ENCODE measurements around the gene NIPAL1. TPM values are rescaled to one million over a fixed set of nuclear protein-coding genes. Genes with fewer than 3 reads are reported as not detected.

Gene NIPAL1
- polyA plus RNA-seq, 4 donors, result 2.2 to 37.4 (median 4.4) TPM

DNA sequence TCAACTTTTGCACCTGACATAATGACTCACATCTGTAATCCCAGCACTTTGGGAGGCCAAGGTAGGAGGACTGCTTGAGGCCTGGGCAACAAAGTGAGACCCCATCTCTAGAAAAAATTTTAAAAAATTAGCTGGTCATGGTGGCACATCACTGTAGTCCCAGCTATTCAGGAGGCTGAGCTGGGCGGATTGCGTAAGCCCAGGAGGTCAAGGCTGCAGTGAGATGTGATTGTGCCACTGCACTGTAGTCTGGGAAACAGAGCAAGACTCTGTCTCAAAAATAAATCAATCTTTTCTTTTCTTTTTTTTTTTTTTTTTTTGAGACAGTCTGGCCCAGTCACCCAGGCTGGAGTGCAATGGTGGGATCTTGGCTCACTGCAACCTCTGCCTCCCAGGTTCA, 52.5 kb downstream of the NIPAL1 start:
- DNase-seq, result no peak
- FAIRE-seq, result no peak
- Histone ChIP-seq H3K27me3 (ENCODE audit: control insufficient read depth in 3 of 3, insufficient read depth in 3 of 3, low read length in 3 of 3) (no peaks in the 10 kb centered on the region), H3K9me3 (ENCODE audit: control insufficient read depth in 2 of 2, insufficient read depth in 1 of 2, low read depth in 1 of 2, low read length in 1 of 2) (no peaks in the 10 kb centered on the region), H3K36me3 (ENCODE audit: control insufficient read depth in 3 of 3, insufficient read depth in 2 of 3, low read depth in 1 of 3, low read length in 3 of 3) (no peaks in the 10 kb centered on the region), H3K27ac (ENCODE audit: low read depth in 1 of 3, low read length in 2 of 3) (no peak overlapping the region), H3K4me1 (ENCODE audit: control insufficient read depth in 3 of 3, insufficient read depth in 2 of 3, low read depth in 1 of 3, low read length in 2 of 3) (peaks cover 0 to 4% (median 0%) of the 10 kb centered on the region in 3 donors), H3K4me3 (ENCODE audit: low read depth in 1 of 3, low read length in 3 of 3) (no peak overlapping the region)
- WGBS, 3 donors, result 48 to 71% (median 70%) methylated on average over 2 of the region's 2 CpGs

DNA sequence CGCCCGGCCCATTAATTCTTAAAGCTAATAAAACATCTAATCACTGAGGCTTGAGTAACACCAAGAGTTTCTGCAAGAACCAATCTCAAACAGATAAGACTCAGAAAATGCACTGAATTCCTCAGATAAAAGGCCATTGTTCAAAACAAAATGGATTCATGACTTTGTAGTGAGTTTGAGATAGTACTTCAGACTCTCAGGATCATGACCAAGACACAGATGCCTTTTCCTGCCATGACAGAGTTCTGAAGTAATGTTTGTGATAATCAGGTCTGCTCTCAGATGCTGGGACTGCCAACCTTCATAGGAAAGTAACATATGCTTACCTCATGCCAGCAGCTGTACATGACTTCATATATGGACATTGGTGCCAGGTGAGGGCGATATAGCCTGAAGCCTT, 54.6 kb downstream of the NIPAL1 start:
- Histone ChIP-seq H3K36me3 (ENCODE audit: control insufficient read depth in 3 of 3, insufficient read depth in 2 of 3, low read depth in 1 of 3, low read length in 3 of 3) (no peaks in the 10 kb centered on the region), H3K4me3 (ENCODE audit: low read depth in 1 of 3, low read length in 3 of 3) (no peak overlapping the region), H3K4me1 (ENCODE audit: control insufficient read depth in 3 of 3, insufficient read depth in 2 of 3, low read depth in 1 of 3, low read length in 2 of 3) (peaks cover 0 to 4% (median 0%) of the 10 kb centered on the region in 3 donors), H3K27me3 (ENCODE audit: control insufficient read depth in 3 of 3, insufficient read depth in 3 of 3, low read length in 3 of 3) (no peaks in the 10 kb centered on the region), H3K27ac (ENCODE audit: low read depth in 1 of 3, low read length in 2 of 3) (peak overlapping the region in 2 of 3 donors; percentile 55 to 58), H3K9me3 (ENCODE audit: control insufficient read depth in 2 of 2, insufficient read depth in 1 of 2, low read depth in 1 of 2, low read length in 1 of 2) (no peaks in the 10 kb centered on the region)
- no peak for FAIRE-seq
- 35 to 62% (median 55%) methylated on average over 3 of the region's 3 CpGs for WGBS, 3 donors
- peak; percentile 56 to 81 for DNase-seq

DNA sequence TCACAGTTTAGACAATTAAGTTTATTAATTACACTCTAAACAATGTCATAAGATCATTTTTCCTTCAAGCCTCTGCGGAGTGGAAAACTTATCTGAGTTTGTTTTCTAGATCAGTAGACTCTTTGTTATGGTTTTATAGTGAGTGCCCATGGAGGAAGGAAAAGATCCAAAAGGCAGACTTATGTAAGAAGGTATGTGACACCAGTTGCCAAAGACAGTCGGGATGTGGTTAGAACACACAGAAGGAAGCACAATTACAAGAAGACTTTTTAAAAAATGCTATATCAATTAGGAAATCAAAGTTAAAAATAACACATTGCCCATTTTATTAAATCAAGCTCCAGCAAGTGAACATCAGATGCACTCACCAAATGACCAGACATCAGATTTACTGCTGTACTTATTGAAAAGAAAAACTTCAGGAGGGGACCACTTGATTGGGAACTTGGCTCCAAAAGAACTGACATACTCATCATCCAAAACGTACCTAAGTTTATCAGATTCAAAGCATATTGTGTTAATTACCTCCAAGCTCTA, 57.1 kb downstream of the NIPAL1 start:
- FAIRE-seq, result no peak
- 50 to 67% (median 54%) methylated on average over 3 of the region's 3 CpGs for WGBS, 3 donors
- Histone ChIP-seq H3K4me1 (ENCODE audit: control insufficient read depth in 3 of 3, insufficient read depth in 2 of 3, low read depth in 1 of 3, low read length in 2 of 3) (peaks cover 0 to 4% (median 0%) of the 10 kb centered on the region in 3 donors), H3K36me3 (ENCODE audit: control insufficient read depth in 3 of 3, insufficient read depth in 2 of 3, low read depth in 1 of 3, low read length in 3 of 3) (no peaks in the 10 kb centered on the region), H3K27ac (ENCODE audit: low read depth in 1 of 3, low read length in 2 of 3) (no peak overlapping the region), H3K27me3 (ENCODE audit: control insufficient read depth in 3 of 3, insufficient read depth in 3 of 3, low read length in 3 of 3) (no peaks in the 10 kb centered on the region), H3K4me3 (ENCODE audit: low read depth in 1 of 3, low read length in 3 of 3) (no peak overlapping the region), H3K9me3 (ENCODE audit: control insufficient read depth in 2 of 2, insufficient read depth in 1 of 2, low read depth in 1 of 2, low read length in 1 of 2) (no peaks in the 10 kb centered on the region)
- no peak for DNase-seq

DNA sequence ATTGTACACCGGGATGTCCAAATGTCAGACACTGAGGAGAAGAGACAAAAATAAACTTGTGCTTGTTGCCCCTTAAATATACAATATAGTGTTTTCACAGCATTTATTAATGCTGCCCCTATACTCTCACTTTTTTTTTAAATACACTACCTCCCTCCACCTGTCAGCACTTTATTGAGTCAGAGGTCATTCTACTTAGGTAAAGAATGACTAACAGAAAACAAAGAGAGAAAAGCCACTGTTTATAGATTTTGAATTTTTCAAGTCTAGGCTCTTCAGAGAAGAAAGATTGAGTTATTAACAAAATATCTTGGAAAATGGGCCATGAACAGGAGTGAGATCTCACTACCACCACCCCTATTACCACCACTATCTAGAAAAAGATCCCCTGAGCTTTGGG, 58.1 kb downstream of the NIPAL1 start:
- H3K9me3 ChIP-seq (ENCODE audit: control insufficient read depth in 2 of 2, insufficient read depth in 1 of 2, low read depth in 1 of 2, low read length in 1 of 2), result no peaks in the 10 kb centered on the region
- WGBS, 3 donors, result 79 to 100% (median 90%) methylated on average over 1 of the region's 1 CpG
- peaks cover 0 to 4% (median 0%) of the 10 kb centered on the region in 3 donors for H3K4me1 ChIP-seq (ENCODE audit: control insufficient read depth in 3 of 3, insufficient read depth in 2 of 3, low read depth in 1 of 3, low read length in 2 of 3)
- no peak overlapping the region for H3K4me3 ChIP-seq (ENCODE audit: low read depth in 1 of 3, low read length in 3 of 3)
- no peaks in the 10 kb centered on the region for H3K36me3 ChIP-seq (ENCODE audit: control insufficient read depth in 3 of 3, insufficient read depth in 2 of 3, low read depth in 1 of 3, low read length in 3 of 3)
- no peak for FAIRE-seq
- DNase-seq, result no peak
- H3K27ac ChIP-seq (ENCODE audit: low read depth in 1 of 3, low read length in 2 of 3), result no peak overlapping the region
- H3K27me3 ChIP-seq (ENCODE audit: control insufficient read depth in 3 of 3, insufficient read depth in 3 of 3, low read length in 3 of 3), result no peaks in the 10 kb centered on the region

DNA sequence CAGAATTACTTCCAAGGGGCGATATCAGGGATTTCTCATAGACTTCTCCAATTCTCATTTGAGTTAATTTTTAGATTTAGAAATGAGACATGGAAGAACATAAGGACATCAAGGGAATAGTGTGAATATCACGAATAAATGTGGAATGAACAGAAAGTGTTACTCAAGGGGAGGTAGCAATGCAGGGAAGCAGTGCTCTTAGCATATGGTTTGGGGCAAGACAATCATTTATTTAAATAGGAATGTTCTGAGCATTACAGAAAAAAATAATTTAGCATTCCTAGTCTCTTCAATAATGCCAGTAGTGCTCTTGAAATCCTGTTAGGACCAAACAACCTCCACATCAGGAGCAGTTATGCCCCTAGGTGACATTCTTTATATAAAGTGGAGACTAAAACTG, 61.9 kb downstream of the NIPAL1 start:
- no peaks in the 10 kb centered on the region for H3K4me1 ChIP-seq (ENCODE audit: control insufficient read depth in 3 of 3, insufficient read depth in 2 of 3, low read depth in 1 of 3, low read length in 2 of 3)
- H3K4me3 ChIP-seq (ENCODE audit: low read depth in 1 of 3, low read length in 3 of 3), result no peak overlapping the region
- H3K36me3 ChIP-seq (ENCODE audit: control insufficient read depth in 3 of 3, insufficient read depth in 2 of 3, low read depth in 1 of 3, low read length in 3 of 3), result no peaks in the 10 kb centered on the region
- FAIRE-seq, result no peak
- no peak overlapping the region for H3K27ac ChIP-seq (ENCODE audit: low read depth in 1 of 3, low read length in 2 of 3)
- DNase-seq, result no peak
- no peaks in the 10 kb centered on the region for H3K9me3 ChIP-seq (ENCODE audit: control insufficient read depth in 2 of 2, insufficient read depth in 1 of 2, low read depth in 1 of 2, low read length in 1 of 2)
- H3K27me3 ChIP-seq (ENCODE audit: control insufficient read depth in 3 of 3, insufficient read depth in 3 of 3, low read length in 3 of 3), result no peaks in the 10 kb centered on the region
- 74 to 95% (median 86%) methylated on average over 2 of the region's 2 CpGs for WGBS, 3 donors

DNA sequence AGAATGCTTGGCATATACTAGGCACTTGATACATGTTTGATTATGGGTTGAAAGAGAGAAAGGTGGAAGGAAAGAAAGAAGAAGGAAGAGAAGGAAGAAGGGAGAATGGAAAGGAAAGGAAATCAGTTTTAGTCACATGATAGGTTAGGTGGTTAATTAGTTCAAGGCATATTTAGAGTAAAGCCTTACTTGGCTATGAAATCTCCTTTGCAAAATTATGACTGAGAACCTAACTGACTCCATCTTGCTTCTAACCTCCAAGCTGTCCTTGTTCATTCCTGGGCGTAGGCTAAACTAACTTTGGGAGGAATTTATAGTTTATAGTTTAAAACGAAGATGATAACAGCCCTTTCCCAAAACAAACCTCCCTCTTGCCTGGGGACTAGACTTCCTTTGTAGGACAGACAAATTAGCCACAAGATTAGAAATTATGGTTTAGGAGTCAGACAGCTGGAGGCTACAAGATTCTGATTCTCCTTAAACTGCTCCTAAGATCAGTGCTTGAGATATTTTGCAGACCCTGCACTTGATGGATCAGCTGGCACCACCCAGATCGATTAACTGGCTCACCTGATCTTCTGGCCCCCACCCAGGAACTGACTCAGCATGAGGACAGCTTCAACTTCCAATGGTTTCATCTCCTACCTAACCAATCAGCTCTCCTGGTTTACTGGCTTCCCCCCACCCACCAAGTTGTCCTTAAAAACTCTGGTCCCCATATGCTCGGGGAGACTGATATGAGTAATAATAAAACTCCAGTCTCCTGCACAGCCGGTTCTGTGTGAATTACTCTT, 62.5 kb downstream of the NIPAL1 start:
- DNase-seq (no peak), FAIRE-seq (no peak)
- Histone ChIP-seq H3K9me3 (ENCODE audit: control insufficient read depth in 2 of 2, insufficient read depth in 1 of 2, low read depth in 1 of 2, low read length in 1 of 2) (no peaks in the 10 kb centered on the region), H3K4me1 (ENCODE audit: control insufficient read depth in 3 of 3, insufficient read depth in 2 of 3, low read depth in 1 of 3, low read length in 2 of 3) (no peaks in the 10 kb centered on the region), H3K36me3 (ENCODE audit: control insufficient read depth in 3 of 3, insufficient read depth in 2 of 3, low read depth in 1 of 3, low read length in 3 of 3) (no peaks in the 10 kb centered on the region), H3K27me3 (ENCODE audit: control insufficient read depth in 3 of 3, insufficient read depth in 3 of 3, low read length in 3 of 3) (no peaks in the 10 kb centered on the region), H3K27ac (ENCODE audit: low read depth in 1 of 3, low read length in 2 of 3) (no peak overlapping the region), H3K4me3 (ENCODE audit: low read depth in 1 of 3, low read length in 3 of 3) (no peak overlapping the region)
- 31 to 56% (median 47%) methylated on average over 5 of the region's 5 CpGs for whole genome bisulfite sequencing, 3 donors

DNA sequence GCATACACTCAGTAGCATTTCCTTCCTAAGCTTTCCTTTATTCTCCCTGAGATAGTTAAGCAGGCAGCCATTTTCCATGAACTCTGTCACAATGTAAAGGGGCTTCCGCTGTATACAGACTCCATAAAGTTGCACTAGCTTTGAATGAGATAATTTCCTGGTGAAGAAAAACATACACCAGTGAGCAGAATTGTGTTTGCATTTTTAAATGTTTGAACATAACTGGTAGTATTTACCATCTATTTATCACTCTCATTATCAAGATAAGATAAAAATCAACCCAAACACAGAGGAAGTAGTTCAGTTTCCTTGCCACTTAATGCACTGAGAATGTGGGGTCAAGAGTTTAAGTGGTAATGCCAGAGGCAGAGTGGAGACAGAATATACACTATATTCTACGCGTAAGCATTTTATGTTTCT, 63.4 kb downstream of the NIPAL1 start:
- no peak for DNase-seq
- H3K4me3 ChIP-seq (ENCODE audit: low read depth in 1 of 3, low read length in 3 of 3), result no peak overlapping the region
- no peak for FAIRE-seq
- no peaks in the 10 kb centered on the region for H3K4me1 ChIP-seq (ENCODE audit: control insufficient read depth in 3 of 3, insufficient read depth in 2 of 3, low read depth in 1 of 3, low read length in 2 of 3)
- H3K36me3 ChIP-seq (ENCODE audit: control insufficient read depth in 3 of 3, insufficient read depth in 2 of 3, low read depth in 1 of 3, low read length in 3 of 3), result no peaks in the 10 kb centered on the region
- WGBS, 3 donors, result 73 to 89% (median 81%) methylated on average over 3 of the region's 3 CpGs
- no peaks in the 10 kb centered on the region for H3K9me3 ChIP-seq (ENCODE audit: control insufficient read depth in 2 of 2, insufficient read depth in 1 of 2, low read depth in 1 of 2, low read length in 1 of 2)
- H3K27ac ChIP-seq (ENCODE audit: low read depth in 1 of 3, low read length in 2 of 3), result no peak overlapping the region
- H3K27me3 ChIP-seq (ENCODE audit: control insufficient read depth in 3 of 3, insufficient read depth in 3 of 3, low read length in 3 of 3), result no peaks in the 10 kb centered on the region

DNA sequence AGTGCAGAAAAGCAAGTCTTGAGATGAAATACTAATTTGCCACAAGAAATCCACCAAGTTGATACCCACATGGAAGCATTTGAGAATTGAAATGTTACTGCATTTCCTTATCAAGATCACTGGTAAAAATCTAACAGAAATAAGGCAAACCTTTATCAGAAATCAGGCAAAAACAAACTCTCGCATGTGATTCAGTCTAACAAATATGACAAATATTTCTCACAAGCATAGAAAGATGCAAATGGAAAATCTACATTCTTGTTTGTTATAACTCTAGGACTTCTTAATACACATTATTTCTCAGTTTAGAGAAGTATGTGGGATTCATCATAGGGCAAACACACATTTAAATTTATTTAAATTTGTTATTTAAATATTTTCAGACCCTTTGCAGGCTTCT, 64.6 kb downstream of the NIPAL1 start:
- Histone ChIP-seq H3K4me3 (ENCODE audit: low read depth in 1 of 3, low read length in 3 of 3) (no peak overlapping the region), H3K9me3 (ENCODE audit: control insufficient read depth in 2 of 2, insufficient read depth in 1 of 2, low read depth in 1 of 2, low read length in 1 of 2) (peaks cover 0 to 8% of the 10 kb centered on the region in 2 donors), H3K36me3 (ENCODE audit: control insufficient read depth in 3 of 3, insufficient read depth in 2 of 3, low read depth in 1 of 3, low read length in 3 of 3) (no peaks in the 10 kb centered on the region), H3K4me1 (ENCODE audit: control insufficient read depth in 3 of 3, insufficient read depth in 2 of 3, low read depth in 1 of 3, low read length in 2 of 3) (no peaks in the 10 kb centered on the region), H3K27me3 (ENCODE audit: control insufficient read depth in 3 of 3, insufficient read depth in 3 of 3, low read length in 3 of 3) (no peaks in the 10 kb centered on the region), H3K27ac (ENCODE audit: low read depth in 1 of 3, low read length in 2 of 3) (no peak overlapping the region)
- FAIRE-seq (no peak), DNase-seq (no peak)
- 85 to 90% (median 88%) methylated on average over 1 of the region's 1 CpG for WGBS, 3 donors
